Urothelium cell line (cell line): ENCODE results near the gene TLCD5.

Source experiments
- DNase-seq: peaks from one replicate; pipeline ENCODE4 v3.0.0; 2011; ENCODE audit warnings: low spot score, mixed read lengths
- FAIRE-seq: peaks from 2 replicates; lab custom pipeline; 2011; peaks lifted over from hg19 to GRCh38; lab: Jason Lieb, UNC

TLCD5 gene

DNA sequence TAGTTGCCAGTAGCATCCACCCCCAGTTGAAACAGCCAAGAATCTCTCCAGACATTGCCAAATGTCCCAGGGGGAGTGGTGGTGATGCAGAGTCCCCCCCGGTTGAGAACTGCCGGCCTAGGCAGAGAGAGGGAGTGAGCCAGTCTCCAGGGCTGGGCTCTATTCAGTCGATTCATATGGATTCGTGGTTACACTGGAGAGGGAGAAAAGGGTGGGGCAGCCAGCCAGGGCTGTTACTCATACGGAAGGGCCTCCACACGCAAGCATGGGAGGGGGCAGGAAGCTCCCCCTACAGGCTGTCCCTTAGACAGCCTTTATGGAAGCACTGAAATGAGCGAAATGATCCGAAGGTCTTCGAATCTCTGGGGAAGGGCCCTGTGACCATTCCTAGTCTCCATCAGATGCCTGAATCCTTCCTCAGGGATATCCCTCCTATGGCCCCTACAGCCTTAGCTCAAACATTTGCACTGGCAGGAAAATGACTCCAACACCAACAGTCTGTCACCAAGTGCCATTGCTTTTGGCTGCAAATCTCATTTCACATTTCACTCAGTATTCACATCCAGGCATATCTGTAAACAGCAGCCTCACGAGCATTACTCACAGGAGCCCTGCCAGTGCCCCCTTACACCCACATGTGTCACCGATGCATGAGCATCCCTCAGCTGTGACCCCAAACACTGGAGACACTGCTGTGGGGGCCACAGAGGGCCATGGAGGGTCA is 18.4 kb upstream of the TLCD5 start:
- DNase-seq (peak; percentile 74), FAIRE-seq (no peak)

DNA sequence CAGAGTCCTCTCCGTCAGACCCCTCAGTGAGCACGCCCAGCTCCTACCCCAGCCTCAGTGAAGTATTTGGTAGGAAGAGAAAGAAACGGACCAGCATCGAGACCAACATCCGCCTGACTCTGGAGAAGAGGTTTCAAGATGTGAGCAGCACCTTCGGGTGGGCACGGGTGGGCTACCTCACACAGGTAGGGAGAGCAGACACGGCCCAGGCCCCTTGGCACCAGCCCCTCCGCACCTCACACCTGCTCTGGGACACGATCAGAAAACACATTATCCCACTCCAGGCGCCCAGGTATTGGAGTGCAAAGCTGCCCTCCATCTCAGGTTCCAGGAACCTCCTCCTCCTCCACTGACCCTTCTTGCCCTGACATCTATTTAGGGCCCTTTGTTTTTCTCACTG is 17.6 kb upstream of the TLCD5 start:
- DNase-seq: no peak

DNA sequence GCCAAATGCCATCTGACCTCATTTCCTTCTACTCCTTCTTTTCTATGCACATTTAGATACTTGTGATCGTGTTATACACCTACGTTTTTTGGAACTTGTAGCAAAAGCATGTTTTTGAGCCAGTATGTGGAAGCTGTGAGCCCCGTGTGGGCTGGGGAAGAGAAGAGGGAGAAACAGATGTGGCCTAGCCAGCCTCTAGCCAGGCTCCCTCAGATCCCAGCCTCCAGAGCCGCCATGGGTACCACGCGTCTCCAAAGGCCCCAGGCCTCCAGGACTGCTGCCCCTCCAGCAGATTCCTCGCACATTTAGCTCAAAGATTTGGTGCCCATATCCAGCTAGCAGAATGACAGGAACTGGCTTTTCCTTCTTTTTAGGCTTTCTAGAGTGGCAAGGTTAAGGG is 17.0 kb upstream of the TLCD5 start:
- FAIRE-seq: no peak
- DNase-seq: no peak

More for the DNA sequence above, 17.6 kb upstream of the TLCD5 start:
- FAIRE-seq: no peak

DNA sequence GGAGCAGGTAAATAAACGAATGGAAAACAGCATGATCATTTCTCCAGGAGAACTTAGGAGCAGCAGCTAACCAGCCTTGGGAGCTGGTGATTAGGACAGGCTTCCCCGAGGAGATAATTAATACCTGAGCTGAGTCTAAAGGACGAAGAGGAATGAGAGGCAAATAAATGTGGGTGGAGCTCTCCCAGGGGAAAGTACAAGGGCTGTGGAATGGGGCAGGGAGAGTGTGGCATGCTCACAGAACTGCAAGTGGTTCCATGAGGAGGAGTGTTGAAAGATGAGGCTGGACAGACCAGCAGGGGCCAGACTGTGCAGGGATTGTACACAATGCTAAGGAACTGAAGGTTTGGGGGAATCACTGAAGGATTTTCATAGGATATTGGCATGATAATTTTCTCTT is 14.2 kb upstream of the TLCD5 start:
- no peak for DNase-seq

DNA sequence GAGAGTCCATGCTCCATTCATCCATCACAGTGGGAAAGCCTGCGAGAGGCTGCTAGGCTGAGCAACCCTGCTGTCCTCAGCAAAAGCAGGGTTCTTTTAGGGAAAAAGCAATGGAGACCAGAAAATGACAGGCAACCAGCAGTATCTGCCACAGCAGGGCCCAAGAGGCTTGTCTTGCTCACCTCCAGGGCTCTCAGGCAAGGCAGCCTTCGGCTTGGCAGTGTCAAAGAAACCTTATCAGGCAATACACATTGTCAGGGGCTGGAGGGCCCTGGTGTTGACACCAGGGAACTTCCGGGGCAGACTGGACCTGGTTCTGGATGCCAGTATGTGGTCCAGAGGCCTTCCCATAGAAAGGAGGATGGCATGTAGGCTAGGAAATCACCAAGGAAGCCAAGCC is 10.2 kb upstream of the TLCD5 start:
- no peak for FAIRE-seq
- no peak for DNase-seq

More for the DNA sequence above, 14.2 kb upstream of the TLCD5 start:
- FAIRE-seq: no peak

DNA sequence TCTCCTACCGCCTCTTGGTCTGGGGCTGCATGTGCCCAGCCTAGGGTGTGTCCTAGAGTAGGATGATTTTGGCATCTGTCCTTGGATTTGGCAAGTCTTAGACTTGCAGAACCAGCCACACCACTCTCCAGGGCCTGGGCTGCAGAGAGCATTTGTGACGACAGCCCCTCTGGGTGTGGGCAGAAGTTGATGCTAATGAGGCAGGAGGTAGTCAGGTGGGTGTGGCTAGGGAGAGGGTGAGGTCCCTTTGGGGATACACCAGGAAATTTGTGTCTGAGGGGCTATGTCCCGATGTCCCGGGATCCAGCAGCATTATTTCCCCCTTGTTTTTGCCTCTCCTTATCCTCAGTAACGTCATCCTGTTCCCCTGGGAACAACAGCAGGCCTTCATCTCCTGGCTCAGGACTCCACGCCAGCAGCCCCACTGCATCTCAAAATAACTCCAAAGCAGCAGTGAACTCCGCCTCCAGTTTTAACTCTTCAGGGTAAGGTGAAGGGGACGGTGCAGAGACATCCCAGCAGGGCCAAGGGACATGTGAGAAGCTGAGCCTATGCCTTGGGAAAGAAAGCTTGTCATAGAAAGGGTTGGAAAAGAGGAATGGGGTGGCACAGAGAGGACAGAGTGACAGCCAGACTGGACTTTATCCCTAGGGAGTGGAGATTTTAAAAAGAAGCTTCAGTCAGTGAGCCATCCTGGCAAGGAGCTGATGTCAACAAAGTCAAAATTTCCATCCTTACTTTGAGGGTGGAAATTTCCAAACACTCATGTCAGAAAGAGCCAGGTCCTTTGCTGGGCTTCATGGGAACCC is 8.0 kb upstream of the TLCD5 start:
- no peak for FAIRE-seq
- DNase-seq: no peak

DNA sequence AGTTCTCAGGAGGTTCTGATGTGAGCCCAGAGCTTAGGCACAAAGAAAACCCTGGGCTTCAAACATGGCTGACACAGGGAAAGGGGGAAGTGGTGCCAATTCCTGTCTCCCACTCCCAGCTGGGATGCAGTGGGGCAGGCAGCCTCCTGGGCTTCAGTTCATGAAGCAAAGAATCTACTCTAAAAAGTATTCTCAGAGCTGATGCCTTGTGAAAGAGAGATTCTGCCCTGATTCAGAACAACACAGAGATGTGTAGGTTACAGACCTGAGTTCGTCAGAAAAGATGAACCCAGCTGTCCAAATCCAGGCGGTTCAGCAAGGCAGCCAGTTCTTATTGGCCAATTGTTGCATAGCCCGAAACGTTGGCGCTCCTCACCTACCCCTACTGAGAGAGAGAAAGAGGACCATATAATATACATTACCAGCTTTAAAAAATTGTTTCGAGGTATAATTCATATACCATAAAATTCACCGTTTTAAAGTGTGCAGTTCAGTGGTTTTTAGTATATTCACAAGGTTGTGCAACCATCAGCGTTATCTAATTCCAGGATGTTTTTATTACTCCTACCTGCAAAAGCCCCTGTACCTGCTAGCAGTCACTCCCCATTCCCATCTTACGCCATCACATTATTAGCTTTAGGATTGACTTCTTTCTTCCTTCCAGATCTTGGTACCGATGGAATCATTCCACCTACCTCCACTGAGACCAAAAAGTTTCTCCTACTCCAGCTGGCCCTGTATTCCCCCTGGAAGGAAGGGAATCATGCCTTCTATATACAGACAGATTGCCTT is 7.2 kb upstream of the TLCD5 start:
- FAIRE-seq: no peak
- no peak for DNase-seq

DNA sequence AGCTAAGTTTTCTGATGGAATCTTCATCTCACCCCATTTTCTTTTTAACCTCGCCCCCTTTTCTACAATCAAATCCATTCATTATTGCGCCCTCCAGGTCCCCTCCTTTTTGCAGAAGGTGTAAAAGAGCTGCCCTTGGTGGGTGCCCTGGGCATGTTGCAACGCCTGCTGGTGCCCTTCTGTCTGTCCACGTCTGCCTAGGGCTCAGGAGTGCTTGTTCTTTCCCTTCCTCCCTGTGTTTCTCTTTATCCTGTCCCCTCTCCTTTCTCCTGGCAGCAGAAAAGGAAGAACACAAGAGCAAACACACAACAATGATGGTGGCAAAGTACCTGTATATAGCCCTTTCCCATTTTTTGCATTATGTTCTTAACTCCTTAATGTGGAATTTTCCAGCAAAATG is 6.2 kb upstream of the TLCD5 start:
- DNase-seq (no peak), FAIRE-seq (no peak)

DNA sequence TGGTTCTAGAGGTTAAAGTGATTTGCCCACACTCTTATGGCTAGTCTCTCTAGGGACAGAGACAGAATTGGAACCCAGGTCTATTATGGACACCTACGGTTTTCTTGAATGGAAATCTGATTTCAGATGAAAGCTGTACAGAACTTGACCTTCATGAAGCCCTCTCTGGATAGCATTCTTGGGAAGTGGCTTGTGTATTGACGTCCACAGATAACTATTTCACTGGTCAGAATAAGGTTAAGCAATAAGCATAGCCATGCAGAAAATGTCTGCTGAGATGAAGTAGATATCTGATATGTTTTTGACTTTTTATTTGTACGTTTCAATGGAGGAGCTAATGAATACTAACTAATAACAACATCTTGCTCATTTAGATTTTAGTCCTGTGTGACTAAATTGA is 1.1 kb downstream of the TLCD5 start:
- DNase-seq (no peak), FAIRE-seq (no peak)

DNA sequence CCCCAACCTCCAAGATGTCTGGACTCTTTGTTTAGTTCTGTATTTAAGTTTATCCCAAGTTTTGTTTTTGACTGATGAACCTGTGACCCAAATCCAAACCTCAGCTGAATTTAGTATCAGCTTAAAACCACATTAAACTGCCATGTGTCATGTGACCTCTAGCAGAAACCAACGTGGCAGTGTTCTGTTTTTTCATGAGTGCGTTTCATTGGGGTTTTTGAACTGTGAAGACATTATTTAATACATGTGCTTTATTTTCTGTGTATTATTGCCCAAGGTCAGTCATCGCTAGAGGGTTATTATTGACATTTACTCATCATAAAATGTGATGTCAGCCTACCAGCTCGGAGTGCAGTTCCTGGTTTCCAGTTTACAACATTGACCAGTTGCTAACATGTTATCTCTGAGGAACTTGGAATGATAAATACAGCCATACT is 1.8 kb downstream of the TLCD5 start:
- no peak for FAIRE-seq

DNA sequence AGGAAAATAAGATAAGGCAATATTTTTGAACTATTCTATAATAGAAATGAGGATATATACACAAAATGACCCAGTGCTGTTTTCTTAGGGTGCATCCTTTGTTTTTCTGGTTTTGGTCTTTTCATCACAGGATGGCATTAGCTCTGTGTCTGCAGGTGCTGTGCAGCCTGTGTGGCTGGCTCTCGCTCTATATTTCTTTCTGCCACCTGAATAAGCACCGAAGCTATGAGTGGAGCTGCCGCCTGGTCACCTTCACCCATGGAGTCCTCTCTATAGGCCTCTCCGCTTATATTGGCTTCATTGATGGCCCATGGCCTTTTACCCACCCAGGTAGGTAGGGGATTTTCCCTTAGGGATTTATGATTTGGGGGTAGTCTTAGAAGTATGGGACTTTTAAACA is 2.2 kb downstream of the TLCD5 start:
- no peak for FAIRE-seq

More for the DNA sequence above, 1.8 kb downstream of the TLCD5 start:
- no peak for DNase-seq

DNA sequence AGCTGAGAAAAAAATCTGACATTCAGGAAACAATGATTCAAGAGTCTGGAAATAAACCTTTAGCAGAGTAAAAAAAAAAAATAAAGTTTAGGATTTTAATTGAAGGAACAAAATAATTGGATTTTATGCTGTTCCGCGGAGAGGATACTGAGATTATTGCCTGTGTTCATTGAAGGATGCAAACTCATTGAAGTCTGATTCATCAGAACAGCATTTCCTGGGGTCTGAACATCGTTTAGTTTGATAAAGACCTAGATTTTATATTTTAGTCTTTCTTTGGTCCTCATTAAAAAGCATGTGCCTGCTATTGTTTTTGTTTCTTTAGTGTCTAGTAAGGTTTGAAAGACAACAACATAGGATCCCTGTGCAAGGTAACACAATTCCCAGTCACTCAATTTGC is 4.5 kb downstream of the TLCD5 start:
- DNase-seq (no peak), FAIRE-seq (no peak)

More for the DNA sequence above, 2.2 kb downstream of the TLCD5 start:
- no peak for DNase-seq

DNA sequence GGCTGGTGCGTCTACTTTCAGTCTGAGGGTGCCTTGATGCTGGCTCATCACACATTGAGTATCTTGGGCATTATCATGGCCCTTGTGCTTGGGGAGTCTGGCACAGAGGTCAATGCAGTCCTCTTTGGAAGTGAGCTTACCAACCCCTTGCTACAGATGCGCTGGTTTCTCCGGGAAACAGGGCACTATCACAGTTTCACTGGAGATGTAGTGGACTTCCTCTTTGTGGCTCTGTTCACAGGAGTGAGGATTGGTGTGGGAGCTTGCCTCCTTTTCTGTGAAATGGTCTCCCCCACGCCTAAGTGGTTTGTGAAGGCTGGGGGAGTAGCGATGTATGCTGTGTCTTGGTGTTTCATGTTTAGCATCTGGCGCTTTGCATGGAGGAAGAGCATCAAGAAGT is 4.9 kb downstream of the TLCD5 start:
- FAIRE-seq (no peak), DNase-seq (no peak)

DNA sequence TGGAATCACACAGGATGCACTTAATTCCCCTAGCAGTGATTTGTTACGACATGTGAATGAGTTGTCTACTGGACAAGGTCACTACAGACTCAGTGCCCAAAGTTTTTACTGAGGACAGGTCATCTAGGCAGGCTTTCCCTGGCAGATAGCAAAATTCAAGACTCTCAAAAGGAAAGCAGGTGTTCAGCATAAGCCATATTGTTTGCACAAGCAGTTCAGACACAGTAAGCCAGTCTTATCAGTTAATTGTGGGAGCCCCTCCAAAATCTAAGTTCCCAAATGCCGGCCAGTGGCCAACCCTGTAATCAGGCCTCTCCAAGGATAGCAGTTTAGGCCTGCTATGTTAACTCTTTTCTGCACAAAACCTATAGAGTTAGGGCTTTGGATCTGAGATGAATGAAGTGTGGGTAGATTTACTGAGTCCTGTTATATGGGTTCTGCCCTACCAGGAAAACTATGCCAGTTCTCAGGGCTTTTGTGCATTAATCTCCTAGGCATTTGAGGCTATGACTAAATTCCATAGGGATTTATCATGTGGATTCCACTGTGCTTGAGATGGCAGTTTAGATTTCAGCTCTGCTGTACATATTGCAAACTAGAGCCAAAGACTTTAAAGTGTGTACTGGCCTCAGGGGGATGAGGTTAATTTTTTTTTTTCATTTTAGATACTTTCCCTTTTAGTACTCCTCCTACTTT is 6.3 kb downstream of the TLCD5 start:
- FAIRE-seq (no peak), DNase-seq (peak; percentile 45)

DNA sequence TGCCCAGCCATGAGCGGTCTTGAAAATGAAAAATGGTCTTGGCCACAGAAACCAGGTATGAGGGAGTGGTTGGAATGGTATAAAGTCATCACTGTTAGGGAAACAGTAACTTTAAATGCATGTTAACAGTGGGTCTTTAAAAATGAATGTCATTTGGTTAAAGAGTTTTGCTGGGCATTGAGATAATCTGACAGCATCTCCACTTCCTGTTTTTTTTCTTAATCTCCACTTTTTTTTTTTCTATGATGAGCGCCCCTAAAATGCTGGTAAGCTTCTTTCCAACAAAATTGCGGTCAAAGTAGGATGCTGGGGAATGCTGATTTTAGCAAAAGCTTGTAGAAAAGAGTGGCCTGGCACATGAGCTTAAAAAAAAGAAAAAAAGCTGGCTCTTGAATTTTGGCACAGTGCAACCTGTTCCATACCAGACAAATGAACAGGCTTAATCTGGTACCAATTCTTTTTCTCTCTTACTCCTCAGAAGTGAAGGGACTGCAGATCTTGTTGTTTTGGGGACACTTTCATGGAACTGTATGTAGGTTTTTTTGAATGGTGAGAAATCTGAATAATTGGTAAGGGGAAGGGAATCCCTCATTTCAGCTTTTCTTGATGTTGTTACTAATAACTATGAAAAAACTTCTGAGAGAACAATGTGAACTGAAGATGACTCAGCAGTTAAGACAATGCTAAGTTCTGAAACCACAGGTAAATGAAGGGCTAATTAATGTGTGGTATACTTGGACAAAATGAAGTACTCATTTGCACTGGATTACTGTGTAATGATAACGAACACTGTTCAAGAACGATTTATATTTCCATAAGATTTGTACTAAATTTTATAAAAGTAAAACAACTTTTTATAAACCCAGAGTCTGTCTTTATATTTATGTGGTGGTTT is 8.0 kb downstream of the TLCD5 start:
- FAIRE-seq: no peak
- no peak for DNase-seq

DNA sequence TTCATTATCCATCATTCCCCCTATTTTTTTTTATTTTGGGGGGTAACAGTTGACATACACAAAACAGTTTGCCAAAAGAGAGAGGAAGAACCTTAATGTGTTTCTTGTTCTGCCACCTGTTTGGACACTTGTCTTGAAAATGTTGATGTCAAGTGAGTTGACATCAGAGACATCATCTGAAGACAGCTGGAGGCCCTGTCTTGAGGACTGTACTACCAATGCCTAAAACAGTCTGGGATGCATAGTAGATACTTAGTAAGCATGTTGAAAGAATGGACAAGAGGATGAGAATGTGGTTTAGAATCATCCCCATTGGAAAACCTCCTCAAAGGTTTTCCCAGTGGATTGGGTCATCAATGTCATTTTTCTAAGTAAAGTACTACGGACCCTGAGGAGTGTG is 8.7 kb downstream of the TLCD5 start:
- FAIRE-seq: no peak
- DNase-seq: no peak

DNA sequence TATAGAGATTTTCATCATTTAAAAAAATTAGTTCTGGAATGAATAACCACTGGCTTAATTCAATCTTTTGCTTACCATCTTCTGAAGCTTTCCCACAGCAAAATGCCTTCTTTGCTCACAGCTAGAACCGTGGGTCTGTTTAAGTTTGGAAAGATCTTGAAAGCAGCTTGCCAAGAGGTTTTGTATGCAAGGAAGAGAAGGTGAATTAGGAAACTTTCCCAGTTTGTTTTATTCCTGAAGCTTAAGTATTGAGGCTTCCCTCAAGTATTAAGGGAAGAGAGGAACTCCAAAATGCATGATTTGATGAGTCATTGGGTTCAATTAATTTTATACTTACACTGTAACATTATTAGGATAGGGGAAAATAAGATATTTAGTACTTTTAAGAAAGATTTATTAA is 9.2 kb downstream of the TLCD5 start:
- no peak for FAIRE-seq
- no peak for DNase-seq

DNA sequence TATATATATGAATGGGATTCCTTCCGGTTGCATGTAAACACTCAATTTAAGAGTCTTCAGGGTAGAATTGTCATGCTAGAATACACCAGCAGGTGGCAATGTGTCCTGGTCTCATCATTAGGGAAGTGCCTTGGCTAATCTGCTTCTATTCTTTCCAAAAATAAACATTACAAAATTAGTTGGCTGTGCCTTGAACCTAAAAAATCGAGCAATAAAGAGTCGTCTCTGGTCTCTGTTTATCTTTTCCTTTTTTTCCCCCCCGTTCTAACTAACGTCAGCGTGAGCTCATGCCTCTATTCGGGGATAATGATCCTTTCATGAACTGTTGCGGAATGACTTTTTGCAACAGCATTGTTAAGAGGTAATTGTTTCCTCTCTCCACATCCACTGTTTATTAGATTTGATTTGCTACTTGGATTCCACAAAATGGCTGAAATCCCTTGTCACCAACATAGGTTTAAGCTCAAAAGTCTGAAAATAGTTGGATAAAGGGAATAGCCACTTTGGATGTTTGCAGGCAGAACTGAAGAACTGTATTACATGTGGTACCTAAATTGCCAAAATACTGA is 9.9 kb downstream of the TLCD5 start:
- no peak for DNase-seq
- no peak for FAIRE-seq

DNA sequence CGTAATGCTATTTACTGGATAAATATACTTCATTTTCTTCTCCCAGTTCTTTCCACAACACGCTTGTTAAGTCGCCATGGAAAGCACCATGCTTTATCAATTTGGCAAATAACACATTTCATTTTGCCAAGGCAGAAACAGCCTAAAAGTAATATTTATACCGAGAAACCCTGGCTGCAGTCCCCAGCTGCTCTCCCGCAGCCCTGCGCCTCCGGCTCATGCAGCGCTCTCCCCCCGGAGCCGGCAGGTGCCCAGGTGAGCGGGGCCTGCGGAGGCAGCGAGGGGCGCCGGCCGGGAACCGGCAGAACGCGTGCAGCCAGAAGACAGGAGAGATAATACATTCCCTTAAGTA is 10.4 kb downstream of the TLCD5 start:
- no peak for DNase-seq

More for the DNA sequence above, 10.4 kb downstream of the TLCD5 start:
- no peak for FAIRE-seq
